Panc1 (cell line): ENCODE results near the gene RYR3.

ENCODE experiments used
- SIN3A ChIP-seq: IDR thresholded peaks from 2 replicates; pipeline ENCODE4 v1.6.1; 2012; ENCODE audit warnings: low read depth, mild to moderate bottlenecking, low read length, moderate library complexity, borderline replicate concordance; ENCODE audit not compliant: insufficient read depth
- TF ChIP-seq, protein P1 (sequence below): fragments of 450-650 bp; IDR thresholded peaks from 2 replicates; pipeline ENCODE4 v1.5.1; 2017; ENCODE audit warnings: mild to moderate bottlenecking

DNA sequence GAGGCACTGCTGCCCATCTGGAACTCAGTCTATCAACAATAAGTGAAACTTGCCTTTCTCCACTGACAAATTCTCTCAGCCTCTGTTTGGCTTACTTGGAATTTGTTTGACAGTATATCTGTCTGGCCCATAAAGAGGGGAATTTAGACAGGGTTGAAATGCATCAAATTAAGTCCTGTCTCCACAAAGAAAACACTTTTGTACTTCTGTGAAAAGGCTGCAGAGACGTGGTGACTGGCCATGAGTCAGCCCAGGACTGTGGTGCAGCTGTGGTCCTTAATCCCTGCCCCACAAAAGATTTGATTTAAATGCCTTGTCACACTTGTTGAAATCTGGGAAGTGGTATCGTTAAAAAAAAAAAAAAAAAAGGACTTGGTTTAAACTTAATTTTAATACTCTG lies 47.5 kb downstream of the RYR3 start:
- TF ChIP-seq, protein P1, sequence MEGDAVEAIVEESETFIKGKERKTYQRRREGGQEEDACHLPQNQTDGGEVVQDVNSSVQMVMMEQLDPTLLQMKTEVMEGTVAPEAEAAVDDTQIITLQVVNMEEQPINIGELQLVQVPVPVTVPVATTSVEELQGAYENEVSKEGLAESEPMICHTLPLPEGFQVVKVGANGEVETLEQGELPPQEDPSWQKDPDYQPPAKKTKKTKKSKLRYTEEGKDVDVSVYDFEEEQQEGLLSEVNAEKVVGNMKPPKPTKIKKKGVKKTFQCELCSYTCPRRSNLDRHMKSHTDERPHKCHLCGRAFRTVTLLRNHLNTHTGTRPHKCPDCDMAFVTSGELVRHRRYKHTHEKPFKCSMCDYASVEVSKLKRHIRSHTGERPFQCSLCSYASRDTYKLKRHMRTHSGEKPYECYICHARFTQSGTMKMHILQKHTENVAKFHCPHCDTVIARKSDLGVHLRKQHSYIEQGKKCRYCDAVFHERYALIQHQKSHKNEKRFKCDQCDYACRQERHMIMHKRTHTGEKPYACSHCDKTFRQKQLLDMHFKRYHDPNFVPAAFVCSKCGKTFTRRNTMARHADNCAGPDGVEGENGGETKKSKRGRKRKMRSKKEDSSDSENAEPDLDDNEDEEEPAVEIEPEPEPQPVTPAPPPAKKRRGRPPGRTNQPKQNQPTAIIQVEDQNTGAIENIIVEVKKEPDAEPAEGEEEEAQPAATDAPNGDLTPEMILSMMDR: no peak
- TF ChIP-seq SIN3A: no peak
